PC-9 (cell line): ENCODE measurements around the gene ANKRD11.

Source experiments
- CTCF ChIP-seq: fragments of 200-600 bp; sonication (generic); conservative IDR thresholded peaks from 2 replicates; pipeline ENCODE4 v1.6.1; 2017; ENCODE audit warnings: mixed run types, antibody characterized with exemption, mild to moderate bottlenecking, moderate library complexity
- EZH2 ChIP-seq: fragments of 200-600 bp; sonication (generic); IDR thresholded peaks from 2 replicates; pipeline ENCODE4 v1.8.0; 2017; ENCODE audit warnings: antibody characterized with exemption, low read depth

GRCh38 chr16:89412811-89413210 lies 77.5 kb downstream of the ANKRD11 start:
- TF ChIP-seq EZH2 = no peak
- TF ChIP-seq CTCF = no peak
